ENCODE measurements around the gene CMTM4.

- TF ChIP-seq CTCF (IDR thresholded peaks at IDR 0.05; ENCODE audit: poor library complexity, severe bottlenecking) = no peak
- no peak for TF ChIP-seq MXI1 (conservative IDR thresholded peaks at IDR 0.05; ENCODE audit: poor library complexity, severe bottlenecking)
- no peak for TF ChIP-seq EZH2 (IDR thresholded peaks at IDR 0.05; ENCODE audit: borderline replicate concordance, insufficient read depth, low read length, poor library complexity, severe bottlenecking)
- no peak for TF ChIP-seq POLR2AphosphoS5 (IDR thresholded peaks at IDR 0.05)
- TF ChIP-seq TAF1 (IDR thresholded peaks at IDR 0.05; ENCODE audit: low read depth) = no peak
- TF ChIP-seq EP300 (conservative IDR thresholded peaks at IDR 0.05; ENCODE audit: poor library complexity, severe bottlenecking) = no peak
- no peak for TF ChIP-seq REST (IDR thresholded peaks at IDR 0.05; ENCODE audit: borderline replicate concordance)
- no peak for TF ChIP-seq RAD21 (conservative IDR thresholded peaks at IDR 0.05)
- no peak for TF ChIP-seq SMC3 (conservative IDR thresholded peaks at IDR 0.05; ENCODE audit: poor library complexity)
Observed at GRCh38 chr16:66569827-66570405, 126.6 kb downstream of the CMTM4 start.
